Peyer's patch (tissue), 4 donors: Measurements from ENCODE around the gene CD40.

Experiments used
- CTCF ChIP-seq, 6 experiments: fragments of 450-650 bp in 4 of 6; fragments of 200-600 bp in 2 of 6; sonication (generic) in 1 of 6; IDR thresholded peaks; one replicate each; pipeline ENCODE4 v1.5.1; 2017 to 2019; ENCODE audit warnings: antibody characterized with exemption in 6 of 6, mild to moderate bottlenecking in 3 of 6, moderate library complexity in 1 of 6
- POLR2A ChIP-seq, 2 donors: fragments of 450-650 bp; IDR thresholded peaks; one replicate each; pipeline ENCODE4 v1.5.1; 2017; ENCODE audit warnings: antibody characterized with exemption in 2 of 2, mild to moderate bottlenecking in 2 of 2, moderate library complexity in 2 of 2

DNA sequence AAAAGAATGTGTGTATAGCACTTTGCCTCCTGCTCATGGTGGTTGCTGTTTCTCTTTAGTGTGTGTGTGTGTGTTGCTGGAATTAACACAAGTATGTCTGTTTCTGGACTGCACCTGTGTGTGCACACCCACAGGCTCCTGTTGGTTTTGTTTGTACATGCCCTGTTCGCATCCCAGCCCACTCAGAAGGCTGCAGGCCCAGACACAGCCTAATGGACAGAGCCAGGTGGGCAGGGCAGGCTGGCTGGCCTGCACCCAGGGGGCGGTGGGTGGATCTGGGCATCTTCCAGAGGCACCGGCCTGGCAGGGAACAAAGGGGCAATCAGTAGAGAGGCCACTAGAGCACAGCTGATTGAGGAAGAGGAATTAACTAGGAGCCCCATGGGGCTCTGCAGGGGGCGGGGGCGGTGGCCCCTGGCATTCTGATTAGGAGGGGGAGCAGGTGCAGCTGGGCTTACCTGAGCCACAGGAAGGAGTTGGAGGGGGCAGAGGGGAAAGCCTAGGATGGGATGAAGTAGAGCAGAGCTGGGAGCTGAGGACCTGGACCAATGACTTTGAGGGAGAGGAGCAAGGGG, 21.9 kb downstream of the CD40 start:
- TF ChIP-seq CTCF (IDR thresholded peaks at IDR 0.05) (no peak), POLR2A (IDR thresholded peaks at IDR 0.05) (no peak)
